Loucy (cell line): ENCODE data around the gene C16orf96.

Experiments used
- EZH2phosphoT487 ChIP-seq: fragments of 200-600 bp; IDR thresholded peaks from 2 replicates; pipeline ENCODE4 v1.6.1; 2018; ENCODE audit warnings: antibody characterized with exemption, mild to moderate bottlenecking, moderate library complexity, borderline replicate concordance
- TF ChIP-seq, protein P1 (sequence below): fragments of 200-600 bp; sonication (generic); conservative IDR thresholded peaks from 2 replicates; pipeline ENCODE4 v1.5.1; 2014; ENCODE audit warnings: mild to moderate bottlenecking, antibody characterized with exemption, low read length

DNA sequence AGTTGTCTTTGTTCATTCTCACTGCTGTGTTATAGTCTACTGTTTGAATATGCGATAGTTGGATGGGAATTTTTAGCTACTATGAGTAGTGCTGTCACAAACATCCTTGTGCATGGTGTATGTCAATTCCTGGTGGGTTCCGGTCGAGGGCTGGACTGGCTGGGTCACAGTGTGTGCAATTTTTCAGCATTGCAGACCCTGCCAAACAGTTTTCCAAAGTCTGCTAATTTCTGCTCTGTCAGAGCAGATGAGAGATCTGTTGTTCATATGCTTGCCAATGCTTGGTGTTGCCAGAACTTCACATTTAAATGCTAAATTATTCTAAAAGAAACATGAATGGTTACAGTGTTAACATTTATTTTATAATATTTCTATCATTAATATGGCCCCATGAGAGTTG, 3.6 kb upstream of the C16orf96 start:
- TF ChIP-seq, protein P1, sequence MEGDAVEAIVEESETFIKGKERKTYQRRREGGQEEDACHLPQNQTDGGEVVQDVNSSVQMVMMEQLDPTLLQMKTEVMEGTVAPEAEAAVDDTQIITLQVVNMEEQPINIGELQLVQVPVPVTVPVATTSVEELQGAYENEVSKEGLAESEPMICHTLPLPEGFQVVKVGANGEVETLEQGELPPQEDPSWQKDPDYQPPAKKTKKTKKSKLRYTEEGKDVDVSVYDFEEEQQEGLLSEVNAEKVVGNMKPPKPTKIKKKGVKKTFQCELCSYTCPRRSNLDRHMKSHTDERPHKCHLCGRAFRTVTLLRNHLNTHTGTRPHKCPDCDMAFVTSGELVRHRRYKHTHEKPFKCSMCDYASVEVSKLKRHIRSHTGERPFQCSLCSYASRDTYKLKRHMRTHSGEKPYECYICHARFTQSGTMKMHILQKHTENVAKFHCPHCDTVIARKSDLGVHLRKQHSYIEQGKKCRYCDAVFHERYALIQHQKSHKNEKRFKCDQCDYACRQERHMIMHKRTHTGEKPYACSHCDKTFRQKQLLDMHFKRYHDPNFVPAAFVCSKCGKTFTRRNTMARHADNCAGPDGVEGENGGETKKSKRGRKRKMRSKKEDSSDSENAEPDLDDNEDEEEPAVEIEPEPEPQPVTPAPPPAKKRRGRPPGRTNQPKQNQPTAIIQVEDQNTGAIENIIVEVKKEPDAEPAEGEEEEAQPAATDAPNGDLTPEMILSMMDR = no peak
- TF ChIP-seq EZH2phosphoT487 = no peak
